Loucy (cell line): ENCODE results near the gene PRKCE.
A peak's percentile ranks its signal among the peaks of the same experiment; 100 is the strongest.

Experiments
- H2AFZ ChIP-seq: fragments of 200-600 bp; sonication (generic); 2 replicates; pipeline ENCODE4 v1.6.0; 2016; ENCODE audit warnings: antibody characterized with exemption, mild to moderate bottlenecking, low read length, moderate library complexity
- H3F3A ChIP-seq: fragments of 200-600 bp; 2 replicates; pipeline ENCODE4 v1.6.0; 2016; ENCODE audit warnings: antibody characterized with exemption, low read depth, mild to moderate bottlenecking
- H3K27me3 ChIP-seq: fragments of 200-600 bp; sonication (generic); 2 replicates; pipeline ENCODE4 v1.6.1; 2014; ENCODE audit warnings: low read length, mild to moderate bottlenecking; ENCODE audit not compliant: insufficient read depth, poor library complexity, severe bottlenecking
- H3K36me3 ChIP-seq: fragments of 200-600 bp; sonication (generic); 2 replicates; pipeline ENCODE4 v1.6.1; 2016; ENCODE audit warnings: low read length; ENCODE audit not compliant: insufficient read depth
- H3K4me1 ChIP-seq: fragments of 200-600 bp; sonication (generic); 2 replicates; pipeline ENCODE4 v1.5.1; 2014; ENCODE audit warnings: low read length, mild to moderate bottlenecking; ENCODE audit not compliant: insufficient read depth, poor library complexity, severe bottlenecking
- H3K4me2 ChIP-seq: fragments of 200-600 bp; sonication (generic); 2 replicates; pipeline ENCODE4 v1.6.0; 2014; ENCODE audit warnings: antibody characterized with exemption, low read length, low read depth, mild to moderate bottlenecking; ENCODE audit not compliant: poor library complexity, severe bottlenecking
- H3K4me3 ChIP-seq: fragments of 200-600 bp; sonication (generic); 2 replicates; pipeline ENCODE4 v1.5.1; 2014; ENCODE audit warnings: low read length, mild to moderate bottlenecking, mixed read lengths; ENCODE audit not compliant: poor library complexity, severe bottlenecking
- H3K79me2 ChIP-seq: fragments of 200-600 bp; sonication (generic); 2 replicates; pipeline ENCODE4 v1.6.1; 2014; ENCODE audit warnings: low read length; ENCODE audit not compliant: insufficient read depth
- H3K9ac ChIP-seq: fragments of 200-600 bp; sonication (generic); 2 replicates; pipeline ENCODE4 v1.6.0; 2014; ENCODE audit warnings: mild to moderate bottlenecking, low read depth, low read length, moderate library complexity; ENCODE audit not compliant: poor library complexity, severe bottlenecking
- H3K9me2 ChIP-seq: fragments of 200-600 bp; sonication (generic); replicated peaks from 2 replicates; pipeline ENCODE4 v1.6.1; 2016; ENCODE audit warnings: low read depth, low read length, mixed read lengths
- H3K9me3 ChIP-seq: fragments of 200-600 bp; sonication (generic); 2 replicates; pipeline ENCODE4 v1.6.1; 2014; ENCODE audit warnings: mild to moderate bottlenecking, antibody characterized with exemption, low read length, low read depth; ENCODE audit not compliant: insufficient read depth
- H4K20me1 ChIP-seq: fragments of 200-600 bp; sonication (generic); 2 replicates; pipeline ENCODE4 v1.6.0; 2014; ENCODE audit warnings: antibody characterized with exemption, low read length, mild to moderate bottlenecking; ENCODE audit not compliant: insufficient read depth, poor library complexity, severe bottlenecking
- CTCF ChIP-seq: fragments of 200-600 bp; sonication (generic); conservative IDR thresholded peaks from 2 replicates; pipeline ENCODE4 v1.5.1; 2014; ENCODE audit warnings: mild to moderate bottlenecking, antibody characterized with exemption, low read length
- EZH2phosphoT487 ChIP-seq: fragments of 200-600 bp; IDR thresholded peaks from 2 replicates; pipeline ENCODE4 v1.6.1; 2018; ENCODE audit warnings: antibody characterized with exemption, mild to moderate bottlenecking, moderate library complexity, borderline replicate concordance

PRKCE gene

GRCh38 chr2:46086578-46087070, 435.1 kb downstream of the PRKCE start:
- Histone ChIP-seq H3K27me3 (no peaks in the 10 kb centered on the region), H3K9me3 (no peaks in the 10 kb centered on the region), H3K4me3 (no peak overlapping the region), H3K4me1 (peaks cover 20% of the 10 kb centered on the region), H3K9ac (no peak overlapping the region), H3K9me2 (no peaks in the 10 kb centered on the region), H3K79me2 (no peaks in the 10 kb centered on the region), H3F3A (no peaks in the 10 kb centered on the region), H4K20me1 (no peaks in the 10 kb centered on the region), H2AFZ (no peak overlapping the region), H3K4me2 (no peak overlapping the region), H3K36me3 (peaks cover 27% of the 10 kb centered on the region; the same call in 1 of the 2 replicates)
- TF ChIP-seq EZH2phosphoT487 (no peak), CTCF (no peak)

DNA sequence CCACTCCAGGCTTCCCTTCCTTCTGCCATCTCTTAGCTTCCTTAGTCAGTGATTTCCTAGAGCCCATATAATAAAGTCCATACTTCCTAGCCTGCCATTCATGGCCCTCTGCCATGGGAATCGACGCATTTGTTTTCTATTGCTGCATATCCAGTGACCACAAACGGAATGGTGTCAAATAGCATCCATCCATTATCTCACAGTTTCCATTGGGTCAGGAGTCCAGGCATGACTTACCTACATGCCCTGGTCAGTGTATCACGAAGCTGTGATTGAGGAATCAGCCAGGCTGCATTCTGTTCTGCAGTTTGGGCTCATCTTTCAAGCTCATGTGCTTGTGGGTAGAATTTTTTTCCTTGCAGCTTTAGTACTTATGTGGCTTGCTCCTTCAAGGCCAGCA, 436.0 kb downstream of the PRKCE start:
- no peak for TF ChIP-seq CTCF
- TF ChIP-seq EZH2phosphoT487: no peak

GRCh38 chr2:46091004-46091403, 439.5 kb downstream of the PRKCE start:
- H2AFZ ChIP-seq: no peak overlapping the region
- H3K4me3 ChIP-seq: no peak overlapping the region
- no peaks in the 10 kb centered on the region for H3F3A ChIP-seq
- no peak overlapping the region for H3K4me2 ChIP-seq
- H3K9ac ChIP-seq: no peak overlapping the region
- peaks cover 6% of the 10 kb centered on the region for H3K4me1 ChIP-seq
- H3K79me2 ChIP-seq: no peaks in the 10 kb centered on the region
- peaks cover 26% of the 10 kb centered on the region; the same call in 1 of the 2 replicates for H3K36me3 ChIP-seq
- H3K9me3 ChIP-seq: no peaks in the 10 kb centered on the region
- H4K20me1 ChIP-seq: no peaks in the 10 kb centered on the region
- no peaks in the 10 kb centered on the region for H3K27me3 ChIP-seq
- TF ChIP-seq EZH2phosphoT487 (no peak), CTCF (peak; percentile 32)
- H3K9me2 ChIP-seq: no peaks in the 10 kb centered on the region

More for the DNA sequence above, 436.0 kb downstream of the PRKCE start:
- Histone ChIP-seq H3K9ac (no peak overlapping the region), H4K20me1 (no peaks in the 10 kb centered on the region), H2AFZ (no peak overlapping the region), H3K9me3 (no peaks in the 10 kb centered on the region), H3K4me2 (no peak overlapping the region), H3K4me1 (peaks cover 15% of the 10 kb centered on the region), H3F3A (no peaks in the 10 kb centered on the region), H3K36me3 (peaks cover 27% of the 10 kb centered on the region; the same call in 1 of the 2 replicates), H3K27me3 (no peaks in the 10 kb centered on the region), H3K9me2 (no peaks in the 10 kb centered on the region), H3K4me3 (no peak overlapping the region), H3K79me2 (no peaks in the 10 kb centered on the region)
